Left lung (tissue), 10 donors: ENCODE data around the gene KIF9. TPM values are rescaled to one million over a fixed set of nuclear protein-coding genes. Genes with fewer than 3 reads are reported as not detected.
"Not testable (repeated sequence)": the region's sequence is repeated elsewhere in the genome, so short reads cannot be mapped to it uniquely, and the experiment has no call there.

Experiments
- ATAC-seq: fragments of 200-7000 bp; cut with Tn5 transposase; one replicate; pipeline ENCODE4 v1.9.1; 2020; ENCODE audit warnings: moderate library complexity
- DNase-seq, 4 donors: peaks; one replicate each; pipeline ENCODE4 v3.0.0-alpha.2; 2013 to 2020
- H3K27ac ChIP-seq, 2 donors: fragments of 200-600 bp; sonication (generic) in 1 of 2; one replicate each; pipeline versions ENCODE4 v1.5.0 to v1.8.0; 2020 to 2021
- H3K27me3 ChIP-seq, 2 donors: fragments of 200-600 bp; sonication (generic) in 1 of 2; one replicate each; pipeline versions ENCODE4 v1.5.0 to v1.8.0; 2020 to 2021
- H3K36me3 ChIP-seq, 2 donors: fragments of 200-600 bp; sonication (generic) in 1 of 2; one replicate each; pipeline versions ENCODE4 v1.5.0 to v1.8.0; 2020 to 2021
- H3K4me1 ChIP-seq, 2 donors: fragments of 200-600 bp; one replicate each; pipeline ENCODE4 v1.8.0; 2021
- H3K4me3 ChIP-seq, 2 donors: fragments of 200-600 bp; sonication (generic) in 1 of 2; one replicate each; pipeline versions ENCODE4 v1.5.0 to v1.8.0; 2020 to 2021; ENCODE audit warnings: mild to moderate bottlenecking in 1 of 2
- H3K9me3 ChIP-seq, 2 donors: fragments of 200-600 bp; sonication (generic) in 1 of 2; one replicate each; pipeline versions ENCODE4 v1.5.0 to v1.8.0; 2020 to 2021
- intact Hi-C, 2 donors: fragments of 100-400 bp; cut with DNase I; formaldehyde crosslinking; loops; one replicate each; pipeline versions ENCODE4 v1.11.2 to v1.14.2; 2022
- polyA plus RNA-seq, 6 donors: library from polyadenylated mRNA; unstranded; fragments of 120-200 nt; gene quantifications; one replicate each; pipeline ENCODE4 v1.2.1, GENCODE V29; 2013; ENCODE audit not compliant: insufficient read length in 6 of 6
- total RNA-seq, 2 donors: library from RNA; stranded (reverse); fragmentation: NEBNext Ultra II Directional; extraction: Animal tissue kit (Norgen Biotek cat#: 25700); gene quantifications; one replicate each; pipeline ENCODE4 v1.2.1, GENCODE V29; 2021
- TF ChIP-seq, protein P1 (sequence below), 2 donors: fragments of 200-600 bp; sonication (generic) in 1 of 2; IDR thresholded peaks; one replicate each; pipeline versions ENCODE4 v1.5.0 to v1.8.0; 2021; ENCODE audit warnings: antibody characterized with exemption in 2 of 2
- donor health status: DM: no; HTN: yes; CAD: no.
- donor health status: DM: no; HTN: no; CAD: no.

Gene KIF9
- total and polyA plus RNA-seq, 8 donors: 8.4 to 19.0 (median 14.4) TPM

- no peak overlapping the region for H3K4me3 ChIP-seq
- no peaks in the 10 kb centered on the region for H3K27me3 ChIP-seq
- no peaks in the 10 kb centered on the region for H3K4me1 ChIP-seq
- intact Hi-C loops: no loop called here
- ATAC-seq: no peak
- no peaks in the 10 kb centered on the region for H3K36me3 ChIP-seq
- H3K9me3 ChIP-seq: no peaks in the 10 kb centered on the region
- no peak for DNase-seq
- TF ChIP-seq, protein P1, sequence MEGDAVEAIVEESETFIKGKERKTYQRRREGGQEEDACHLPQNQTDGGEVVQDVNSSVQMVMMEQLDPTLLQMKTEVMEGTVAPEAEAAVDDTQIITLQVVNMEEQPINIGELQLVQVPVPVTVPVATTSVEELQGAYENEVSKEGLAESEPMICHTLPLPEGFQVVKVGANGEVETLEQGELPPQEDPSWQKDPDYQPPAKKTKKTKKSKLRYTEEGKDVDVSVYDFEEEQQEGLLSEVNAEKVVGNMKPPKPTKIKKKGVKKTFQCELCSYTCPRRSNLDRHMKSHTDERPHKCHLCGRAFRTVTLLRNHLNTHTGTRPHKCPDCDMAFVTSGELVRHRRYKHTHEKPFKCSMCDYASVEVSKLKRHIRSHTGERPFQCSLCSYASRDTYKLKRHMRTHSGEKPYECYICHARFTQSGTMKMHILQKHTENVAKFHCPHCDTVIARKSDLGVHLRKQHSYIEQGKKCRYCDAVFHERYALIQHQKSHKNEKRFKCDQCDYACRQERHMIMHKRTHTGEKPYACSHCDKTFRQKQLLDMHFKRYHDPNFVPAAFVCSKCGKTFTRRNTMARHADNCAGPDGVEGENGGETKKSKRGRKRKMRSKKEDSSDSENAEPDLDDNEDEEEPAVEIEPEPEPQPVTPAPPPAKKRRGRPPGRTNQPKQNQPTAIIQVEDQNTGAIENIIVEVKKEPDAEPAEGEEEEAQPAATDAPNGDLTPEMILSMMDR (IDR thresholded peaks at IDR 0.05): no peak
- no peak overlapping the region for H3K27ac ChIP-seq
Measured at GRCh38 chr3:47202542-47202941, 80.1 kb downstream of the KIF9 start.

DNA sequence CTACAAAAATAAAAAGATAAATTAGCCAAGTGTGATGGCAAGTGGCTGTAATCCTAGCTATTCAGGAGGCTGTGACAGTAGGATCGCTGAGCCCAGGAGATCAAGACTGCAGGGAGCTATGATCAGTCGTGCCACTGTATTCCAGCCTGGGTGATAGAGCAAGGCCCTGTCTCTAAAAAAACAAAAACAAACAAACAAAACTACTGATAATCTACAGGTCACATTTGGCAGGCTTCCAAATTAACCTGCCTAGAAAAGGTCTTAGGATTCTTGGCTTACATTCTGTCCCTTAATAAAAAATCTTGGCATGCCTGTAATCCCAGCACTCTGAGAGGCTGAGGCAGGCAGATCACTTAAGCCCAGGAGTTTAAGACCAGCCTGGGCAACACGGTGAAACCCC is 85.3 kb downstream of the KIF9 start:
- no peaks in the 10 kb centered on the region for H3K4me1 ChIP-seq
- intact Hi-C loops: no loop called here
- TF ChIP-seq, protein P1 (IDR thresholded peaks at IDR 0.05): no peak
- ATAC-seq (no peak), DNase-seq (no peak)
- no peak overlapping the region for H3K27ac ChIP-seq
- no peaks in the 10 kb centered on the region for H3K36me3 ChIP-seq
- no peaks in the 10 kb centered on the region for H3K9me3 ChIP-seq
- no peak overlapping the region for H3K4me3 ChIP-seq
- H3K27me3 ChIP-seq: no peaks in the 10 kb centered on the region

DNA sequence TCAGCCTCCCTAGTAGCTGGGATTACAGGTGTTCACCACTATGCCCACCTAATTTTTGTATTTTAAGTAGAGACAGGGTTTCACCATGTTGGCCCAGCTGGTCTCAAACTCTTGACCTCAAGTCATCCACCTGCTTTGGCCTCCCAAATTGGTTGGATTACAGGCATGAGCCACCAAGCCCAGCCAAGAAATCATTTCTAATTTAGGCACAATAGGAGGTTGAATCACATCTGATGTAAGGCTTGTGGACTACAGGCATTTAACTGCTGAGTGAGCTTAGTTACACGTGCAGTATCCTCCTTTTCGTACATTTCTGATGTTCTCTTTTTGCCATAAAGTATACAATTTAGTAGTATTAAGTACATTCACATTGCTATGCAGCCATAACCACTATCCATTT is 87.6 kb downstream of the KIF9 start:
- DNase-seq: no peak
- H3K4me3 ChIP-seq: no peak overlapping the region
- no peaks in the 10 kb centered on the region for H3K4me1 ChIP-seq
- H3K27ac ChIP-seq: no peak overlapping the region
- intact Hi-C loops: no loop called here
- no peaks in the 10 kb centered on the region for H3K36me3 ChIP-seq
- TF ChIP-seq, protein P1 (IDR thresholded peaks at IDR 0.05): no peak
- no peaks in the 10 kb centered on the region for H3K27me3 ChIP-seq
- ATAC-seq: no peak
- H3K9me3 ChIP-seq: no peaks in the 10 kb centered on the region

DNA sequence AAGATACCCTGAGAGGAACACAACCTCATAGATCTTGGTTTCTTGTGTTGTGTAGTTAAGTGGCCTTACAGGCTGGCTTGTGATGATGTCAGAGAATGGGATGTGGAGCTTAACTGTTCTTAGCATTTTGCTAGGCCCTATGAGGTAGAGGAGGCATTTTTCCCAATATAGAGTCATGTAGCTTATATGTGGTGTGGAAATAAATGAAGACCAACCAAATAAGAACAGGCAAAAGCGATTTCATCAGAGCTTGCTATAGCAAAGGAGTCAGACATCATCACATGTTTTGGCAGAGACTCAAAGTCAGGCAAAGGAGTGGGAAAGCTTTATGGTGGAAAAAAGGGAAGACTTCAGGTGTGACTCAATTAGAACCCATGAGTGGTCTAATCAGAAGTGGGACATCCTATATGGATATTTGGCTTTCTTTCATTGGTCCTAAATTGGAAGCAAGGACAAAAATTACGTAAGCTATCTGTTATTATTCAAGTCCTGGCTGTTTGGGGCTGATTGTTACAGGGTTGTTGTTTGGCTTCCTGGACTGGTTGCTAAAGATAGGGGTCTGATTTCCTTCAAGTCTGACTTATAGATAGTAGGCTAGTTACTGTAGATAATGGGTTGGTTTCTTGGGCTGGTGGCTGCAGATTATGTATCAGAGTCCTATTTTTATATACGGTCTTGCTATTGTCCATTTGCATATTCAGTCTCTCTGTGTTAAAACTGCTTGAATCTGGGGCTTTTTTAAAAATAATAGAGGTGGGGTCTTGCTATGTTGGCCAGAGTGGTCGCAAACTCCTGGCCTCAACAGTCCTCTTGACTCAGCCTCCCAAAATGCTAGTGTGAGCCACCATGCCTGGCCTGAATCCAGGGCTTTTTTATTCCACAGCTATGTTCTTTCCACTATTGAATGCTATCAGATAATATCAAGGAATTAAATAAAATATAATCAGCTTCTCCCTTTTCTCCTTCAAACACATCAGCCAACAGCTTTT is 88.4 kb downstream of the KIF9 start:
- Histone ChIP-seq H3K27me3 (no peaks in the 10 kb centered on the region), H3K36me3 (no peaks in the 10 kb centered on the region), H3K9me3 (no peaks in the 10 kb centered on the region), H3K4me1 (no peaks in the 10 kb centered on the region), H3K27ac (no peak overlapping the region), H3K4me3 (no peak overlapping the region)
- TF ChIP-seq, protein P1 (IDR thresholded peaks at IDR 0.05): no peak
- no peak for DNase-seq
- ATAC-seq: no peak
- intact Hi-C loops: no loop called here

DNA sequence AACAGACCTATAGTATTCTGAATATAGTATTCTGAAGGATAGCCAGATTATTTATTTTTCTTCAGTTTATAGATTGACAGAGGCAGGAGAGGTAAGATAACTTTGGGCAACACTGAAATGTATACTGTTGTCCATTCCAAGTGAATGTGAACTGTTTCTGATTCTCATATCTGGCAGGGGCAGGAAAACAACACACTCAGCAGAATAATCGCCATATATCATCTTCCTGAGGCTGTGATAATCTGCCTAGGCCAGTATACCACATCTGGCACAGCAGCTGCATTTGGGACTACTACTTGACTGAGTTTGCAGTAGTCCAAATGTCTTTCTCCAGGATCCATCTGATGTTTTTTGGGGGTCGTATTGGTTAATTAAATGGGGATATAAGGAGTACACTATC is 96.3 kb downstream of the KIF9 start:
- Histone ChIP-seq H3K27me3 (no peaks in the 10 kb centered on the region), H3K36me3 (no peaks in the 10 kb centered on the region), H3K4me1 (no peaks in the 10 kb centered on the region), H3K27ac (no peak overlapping the region), H3K4me3 (no peak overlapping the region), H3K9me3 (no peaks in the 10 kb centered on the region)
- DNase-seq (no peak), ATAC-seq (no peak)
- TF ChIP-seq, protein P1 (IDR thresholded peaks at IDR 0.05): no peak
- intact Hi-C loops: no loop called here

DNA sequence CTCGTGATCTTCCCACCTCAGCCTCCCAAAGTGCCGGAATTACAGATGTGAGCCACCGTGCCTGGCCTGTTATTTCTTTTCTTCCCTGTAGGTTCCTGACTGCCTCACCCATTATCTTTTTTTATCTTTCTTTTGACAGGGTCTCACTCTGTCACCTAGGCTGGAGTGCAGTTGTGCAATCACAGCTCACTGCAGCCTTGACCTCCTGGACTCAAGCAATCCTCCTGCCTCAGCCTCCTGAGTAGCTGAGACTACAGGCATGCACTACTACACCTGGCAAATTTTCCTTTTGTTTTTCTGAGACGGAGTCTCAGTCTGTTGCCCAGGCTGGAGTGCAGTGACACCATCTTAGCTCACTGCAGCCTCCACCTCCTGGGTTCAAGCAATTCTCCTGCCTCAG is 100.9 kb downstream of the KIF9 start:
- DNase-seq, intact Hi-C loops, H3K9me3 ChIP-seq, H3K4me3 ChIP-seq, ATAC-seq, H3K27ac ChIP-seq, H3K4me1 ChIP-seq, H3K27me3 ChIP-seq: not testable (repeated sequence)
- peaks cover 0 to 20% of the 10 kb centered on the region in 2 donors for H3K36me3 ChIP-seq

DNA sequence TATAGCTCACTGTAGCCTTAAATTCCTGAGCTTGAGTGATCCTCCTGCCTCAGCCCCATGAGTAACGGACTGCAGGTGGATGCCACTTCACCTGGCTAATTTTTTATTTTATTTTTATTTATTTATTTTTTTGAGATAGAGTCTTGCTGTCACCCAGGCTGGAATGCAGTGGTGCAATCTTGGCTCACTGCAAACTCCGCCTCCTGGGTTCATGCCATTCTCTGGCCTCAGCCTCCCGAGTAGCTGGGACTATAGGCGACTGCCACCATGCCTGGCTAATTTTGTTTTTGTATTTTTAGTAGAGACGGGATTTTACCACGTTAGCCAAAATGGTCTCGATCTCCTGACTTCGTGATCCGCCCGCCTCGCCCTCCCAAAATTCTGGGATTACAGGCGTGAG is 102.6 kb downstream of the KIF9 start:
- H3K9me3 ChIP-seq, H3K4me1 ChIP-seq, intact Hi-C loops, H3K27me3 ChIP-seq, ATAC-seq, H3K4me3 ChIP-seq, DNase-seq, H3K27ac ChIP-seq: not testable (repeated sequence)
- peaks cover 0 to 20% of the 10 kb centered on the region in 2 donors for H3K36me3 ChIP-seq
